Fibroblast of lung (primary cell): ENCODE data around the gene ALG12.

Experiments used
- EZH2 ChIP-seq: IDR thresholded peaks from 2 replicates; pipeline ENCODE4 v1.5.1; 2012; ENCODE audit warnings: low read length, control low read depth, mild to moderate bottlenecking; ENCODE audit errors: missing control alignments
- TF ChIP-seq, protein P1 (sequence below), 2 donors: IDR thresholded peaks in 1 of 2; conservative IDR thresholded peaks in 1 of 2; 1 replicate in 1 of 2; 2 replicates in 1 of 2; pipeline ENCODE4 v1.5.1; 2011 to 2012; ENCODE audit warnings: low read length in 2 of 2, control low read depth in 1 of 2, inconsistent platforms in 1 of 2, low read depth in 1 of 2, mild to moderate bottlenecking in 1 of 2

DNA sequence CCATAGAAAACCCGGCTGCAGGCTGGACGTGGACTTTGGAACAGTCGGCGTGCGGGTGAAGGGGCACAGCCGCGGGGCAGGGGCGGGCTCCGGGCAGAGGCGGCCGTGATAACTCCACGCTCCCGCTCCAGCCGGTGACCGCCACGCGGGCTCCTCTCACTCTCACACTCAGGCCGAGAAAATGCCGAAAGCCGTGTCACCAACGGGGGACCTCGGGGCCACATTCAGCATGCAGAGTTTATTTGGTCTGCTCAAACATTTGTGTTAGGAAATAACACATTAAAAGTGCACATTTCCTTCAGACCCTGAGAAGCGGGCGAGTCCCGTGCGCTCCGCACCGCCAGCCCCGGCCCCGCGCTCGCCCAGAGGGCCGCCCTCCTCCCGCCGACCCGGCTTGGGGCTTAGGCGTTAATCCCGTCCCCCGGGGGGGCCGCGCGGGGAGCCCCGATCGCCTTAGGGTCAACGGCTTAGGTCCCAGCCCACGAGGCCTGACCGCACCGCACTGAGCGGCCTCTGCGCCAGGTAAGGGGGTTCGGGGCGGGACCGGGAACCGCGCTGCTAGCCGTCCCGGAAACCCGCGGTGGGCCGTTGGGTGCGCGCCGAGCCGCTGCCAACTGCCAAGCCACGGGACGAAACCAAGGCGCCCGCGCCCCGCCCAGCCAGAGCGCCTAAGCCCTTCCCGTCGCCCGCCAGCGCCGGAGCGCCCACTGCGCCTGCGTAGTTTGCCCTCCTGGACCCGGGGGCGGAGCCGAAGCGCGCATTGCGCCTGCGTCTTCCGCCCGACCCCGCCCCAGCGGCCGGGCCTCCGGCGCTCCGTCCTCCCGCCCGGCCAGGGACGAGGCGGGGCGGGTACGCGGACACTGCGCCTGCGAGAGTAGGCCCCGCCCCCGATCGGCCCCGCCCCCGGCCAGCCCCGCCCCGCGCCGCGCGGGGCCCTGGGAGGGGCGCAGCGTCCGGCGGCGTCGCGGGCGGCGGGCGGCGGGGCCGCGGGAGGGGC, 65.0 kb downstream of the ALG12 start, which contains the start of gene ZBED4:
- TF ChIP-seq, protein P1, sequence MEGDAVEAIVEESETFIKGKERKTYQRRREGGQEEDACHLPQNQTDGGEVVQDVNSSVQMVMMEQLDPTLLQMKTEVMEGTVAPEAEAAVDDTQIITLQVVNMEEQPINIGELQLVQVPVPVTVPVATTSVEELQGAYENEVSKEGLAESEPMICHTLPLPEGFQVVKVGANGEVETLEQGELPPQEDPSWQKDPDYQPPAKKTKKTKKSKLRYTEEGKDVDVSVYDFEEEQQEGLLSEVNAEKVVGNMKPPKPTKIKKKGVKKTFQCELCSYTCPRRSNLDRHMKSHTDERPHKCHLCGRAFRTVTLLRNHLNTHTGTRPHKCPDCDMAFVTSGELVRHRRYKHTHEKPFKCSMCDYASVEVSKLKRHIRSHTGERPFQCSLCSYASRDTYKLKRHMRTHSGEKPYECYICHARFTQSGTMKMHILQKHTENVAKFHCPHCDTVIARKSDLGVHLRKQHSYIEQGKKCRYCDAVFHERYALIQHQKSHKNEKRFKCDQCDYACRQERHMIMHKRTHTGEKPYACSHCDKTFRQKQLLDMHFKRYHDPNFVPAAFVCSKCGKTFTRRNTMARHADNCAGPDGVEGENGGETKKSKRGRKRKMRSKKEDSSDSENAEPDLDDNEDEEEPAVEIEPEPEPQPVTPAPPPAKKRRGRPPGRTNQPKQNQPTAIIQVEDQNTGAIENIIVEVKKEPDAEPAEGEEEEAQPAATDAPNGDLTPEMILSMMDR (conservative IDR thresholded peaks at IDR 0.05 in 1 of 2, IDR thresholded peaks at IDR 0.05 in 1 of 2; ENCODE audit: low read depth in 1 of 2, low read length in 2 of 2) = no peak
- TF ChIP-seq EZH2 = no peak
